ENCODE measurements around the gene PNPO.

DNA sequence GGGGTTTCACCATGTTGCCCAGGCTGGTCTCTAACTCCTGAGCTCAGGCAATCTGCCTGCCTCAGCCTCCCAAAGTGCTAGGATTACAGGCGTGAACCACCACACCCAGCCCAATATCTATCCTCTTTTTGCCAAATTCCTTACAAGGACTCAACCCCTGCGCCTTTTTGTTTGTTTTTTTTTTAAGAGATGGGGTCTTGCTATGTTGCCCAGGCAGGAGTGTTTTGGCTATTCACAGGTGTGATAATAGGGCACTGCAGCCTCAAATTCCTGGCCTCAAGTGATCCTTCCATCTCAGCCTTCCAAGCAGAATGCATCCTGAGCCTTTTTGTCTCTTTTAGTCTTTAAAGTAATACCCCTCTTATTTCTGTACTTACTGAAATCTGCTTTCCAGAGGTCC, 28.3 kb upstream of the PNPO start:
- TF ChIP-seq, protein P1, sequence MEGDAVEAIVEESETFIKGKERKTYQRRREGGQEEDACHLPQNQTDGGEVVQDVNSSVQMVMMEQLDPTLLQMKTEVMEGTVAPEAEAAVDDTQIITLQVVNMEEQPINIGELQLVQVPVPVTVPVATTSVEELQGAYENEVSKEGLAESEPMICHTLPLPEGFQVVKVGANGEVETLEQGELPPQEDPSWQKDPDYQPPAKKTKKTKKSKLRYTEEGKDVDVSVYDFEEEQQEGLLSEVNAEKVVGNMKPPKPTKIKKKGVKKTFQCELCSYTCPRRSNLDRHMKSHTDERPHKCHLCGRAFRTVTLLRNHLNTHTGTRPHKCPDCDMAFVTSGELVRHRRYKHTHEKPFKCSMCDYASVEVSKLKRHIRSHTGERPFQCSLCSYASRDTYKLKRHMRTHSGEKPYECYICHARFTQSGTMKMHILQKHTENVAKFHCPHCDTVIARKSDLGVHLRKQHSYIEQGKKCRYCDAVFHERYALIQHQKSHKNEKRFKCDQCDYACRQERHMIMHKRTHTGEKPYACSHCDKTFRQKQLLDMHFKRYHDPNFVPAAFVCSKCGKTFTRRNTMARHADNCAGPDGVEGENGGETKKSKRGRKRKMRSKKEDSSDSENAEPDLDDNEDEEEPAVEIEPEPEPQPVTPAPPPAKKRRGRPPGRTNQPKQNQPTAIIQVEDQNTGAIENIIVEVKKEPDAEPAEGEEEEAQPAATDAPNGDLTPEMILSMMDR (IDR thresholded peaks at IDR 0.05), result no peak
- TF ChIP-seq TAF1 (IDR thresholded peaks at IDR 0.05; ENCODE audit: borderline replicate concordance, low read depth, low read length), result no peak
- no peak for TF ChIP-seq POLR2AphosphoS5 (IDR thresholded peaks at IDR 0.05; ENCODE audit: low read depth, low read length)
- no peak for TF ChIP-seq ELF1 (IDR thresholded peaks at IDR 0.05)
- TF ChIP-seq SMC3 (IDR thresholded peaks at IDR 0.05; ENCODE audit: low read depth, low read length), result no peak
- TF ChIP-seq TCF12 (IDR thresholded peaks at IDR 0.05), result no peak
- TF ChIP-seq MXI1 (IDR thresholded peaks at IDR 0.05; ENCODE audit: low read depth, low read length), result no peak
- TF ChIP-seq, protein P2, sequence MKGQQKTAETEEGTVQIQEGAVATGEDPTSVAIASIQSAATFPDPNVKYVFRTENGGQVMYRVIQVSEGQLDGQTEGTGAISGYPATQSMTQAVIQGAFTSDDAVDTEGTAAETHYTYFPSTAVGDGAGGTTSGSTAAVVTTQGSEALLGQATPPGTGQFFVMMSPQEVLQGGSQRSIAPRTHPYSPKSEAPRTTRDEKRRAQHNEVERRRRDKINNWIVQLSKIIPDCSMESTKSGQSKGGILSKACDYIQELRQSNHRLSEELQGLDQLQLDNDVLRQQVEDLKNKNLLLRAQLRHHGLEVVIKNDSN (IDR thresholded peaks at IDR 0.05; ENCODE audit: borderline replicate concordance, low read depth), result no peak
- TF ChIP-seq, protein P3, sequence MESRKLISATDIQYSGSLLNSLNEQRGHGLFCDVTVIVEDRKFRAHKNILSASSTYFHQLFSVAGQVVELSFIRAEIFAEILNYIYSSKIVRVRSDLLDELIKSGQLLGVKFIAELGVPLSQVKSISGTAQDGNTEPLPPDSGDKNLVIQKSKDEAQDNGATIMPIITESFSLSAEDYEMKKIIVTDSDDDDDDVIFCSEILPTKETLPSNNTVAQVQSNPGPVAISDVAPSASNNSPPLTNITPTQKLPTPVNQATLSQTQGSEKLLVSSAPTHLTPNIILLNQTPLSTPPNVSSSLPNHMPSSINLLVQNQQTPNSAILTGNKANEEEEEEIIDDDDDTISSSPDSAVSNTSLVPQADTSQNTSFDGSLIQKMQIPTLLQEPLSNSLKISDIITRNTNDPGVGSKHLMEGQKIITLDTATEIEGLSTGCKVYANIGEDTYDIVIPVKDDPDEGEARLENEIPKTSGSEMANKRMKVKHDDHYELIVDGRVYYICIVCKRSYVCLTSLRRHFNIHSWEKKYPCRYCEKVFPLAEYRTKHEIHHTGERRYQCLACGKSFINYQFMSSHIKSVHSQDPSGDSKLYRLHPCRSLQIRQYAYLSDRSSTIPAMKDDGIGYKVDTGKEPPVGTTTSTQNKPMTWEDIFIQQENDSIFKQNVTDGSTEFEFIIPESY (IDR thresholded peaks at IDR 0.05; ENCODE audit: borderline replicate concordance, low read depth), result no peak
- no peak for TF ChIP-seq FOXJ3 (CRISPR knock-in tag; IDR thresholded peaks at IDR 0.05)
